NAMALWA (cell line): ENCODE results near the gene UBN1.

ENCODE experiments used
- DNase-seq: peaks from one replicate; pipeline ENCODE4 v3.0.0-alpha.2; 2015; ENCODE audit warnings: low spot score

Gene UBN1

GRCh38 chr16:4862639-4863038 is 15.4 kb downstream of the UBN1 start:
- no peak for DNase-seq

GRCh38 chr16:4864728-4865127 is 17.4 kb downstream of the UBN1 start:
- no peak for DNase-seq

GRCh38 chr16:4865231-4865860 is 18.1 kb downstream of the UBN1 start:
- DNase-seq, result no peak

GRCh38 chr16:4866586-4866985 is 19.3 kb downstream of the UBN1 start:
- no peak for DNase-seq

GRCh38 chr16:4868026-4868425 is 20.7 kb downstream of the UBN1 start:
- DNase-seq, result no peak

GRCh38 chr16:4868535-4868934 is 21.3 kb downstream of the UBN1 start:
- no peak for DNase-seq

- no peak for DNase-seq
Measured at GRCh38 chr16:4869147-4869805, 22.0 kb downstream of the UBN1 start.

GRCh38 chr16:4870138-4870671 is 22.9 kb downstream of the UBN1 start:
- DNase-seq, result no peak

- no peak for DNase-seq
Measured at GRCh38 chr16:4871071-4871470, 23.8 kb downstream of the UBN1 start.

GRCh38 chr16:4873091-4873490 is 25.8 kb downstream of the UBN1 start:
- no peak for DNase-seq

GRCh38 chr16:4874666-4875065 is 27.4 kb downstream of the UBN1 start:
- no peak for DNase-seq

GRCh38 chr16:4876646-4877379 is 29.5 kb downstream of the UBN1 start:
- DNase-seq, result no peak

GRCh38 chr16:4877380-4877685 is 30.1 kb downstream of the UBN1 start:
- no peak for DNase-seq

- DNase-seq, result no peak
Measured at GRCh38 chr16:4879049-4879448, 31.8 kb downstream of the UBN1 start.

GRCh38 chr16:4880006-4880580 is 32.8 kb downstream of the UBN1 start:
- DNase-seq, result no peak

- no peak for DNase-seq
Measured at GRCh38 chr16:4882000-4882632, 34.8 kb downstream of the UBN1 start.

GRCh38 chr16:4882633-4883285 is 35.5 kb downstream of the UBN1 start:
- no peak for DNase-seq

- no peak for DNase-seq
Measured at GRCh38 chr16:4883501-4883900, 36.2 kb downstream of the UBN1 start.

GRCh38 chr16:4884209-4884608 is 36.9 kb downstream of the UBN1 start:
- no peak for DNase-seq

GRCh38 chr16:4884972-4885874 is 37.9 kb downstream of the UBN1 start:
- DNase-seq, result no peak

- no peak for DNase-seq
Measured at GRCh38 chr16:4886151-4886550, 38.9 kb downstream of the UBN1 start.
